ENCODE measurements around the gene CSMD2.
"Not testable (repeated sequence)": the region's sequence is repeated elsewhere in the genome, so short reads cannot be mapped to it uniquely, and the experiment has no call there.

Gene CSMD2

DNA sequence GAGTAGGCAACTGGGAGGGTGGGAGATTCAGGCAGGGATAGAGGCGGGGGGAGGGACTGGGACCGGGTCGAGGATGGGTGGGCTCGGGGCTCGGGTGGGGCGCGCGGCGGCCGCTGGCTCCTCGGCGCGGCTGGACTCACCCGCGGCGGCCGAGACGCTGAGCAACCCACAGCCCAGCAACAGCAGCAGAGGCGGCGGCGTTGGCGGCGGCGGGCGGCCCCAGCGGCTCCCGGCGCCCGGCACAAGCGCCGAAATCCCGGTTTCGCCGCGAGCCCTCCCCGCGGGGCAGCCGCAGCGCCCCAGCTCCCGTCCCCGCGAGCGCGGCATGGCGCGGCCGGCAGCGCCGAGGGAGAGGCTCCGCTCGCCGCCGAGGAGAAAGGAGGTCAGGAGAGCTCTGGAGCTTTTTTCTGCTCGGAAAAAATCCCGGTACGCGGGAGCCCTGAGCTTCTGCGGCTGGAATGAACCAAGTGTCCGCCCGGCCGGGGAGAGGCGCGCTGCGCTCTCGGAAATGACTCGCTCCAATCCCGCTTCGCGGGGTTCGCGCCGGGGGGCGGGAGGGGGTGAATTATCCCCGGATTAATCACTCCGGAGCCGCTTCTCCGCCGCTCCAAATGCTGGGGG is at the start of gene CSMD2:
Gene CSMD2 (minus strand): TSS at position 460 of the 621 bp plus-strand sequence. CDS start 133 bp downstream, at position 327.
- no peak for DNase-seq (ENCODE audit: low read depth)

DNA sequence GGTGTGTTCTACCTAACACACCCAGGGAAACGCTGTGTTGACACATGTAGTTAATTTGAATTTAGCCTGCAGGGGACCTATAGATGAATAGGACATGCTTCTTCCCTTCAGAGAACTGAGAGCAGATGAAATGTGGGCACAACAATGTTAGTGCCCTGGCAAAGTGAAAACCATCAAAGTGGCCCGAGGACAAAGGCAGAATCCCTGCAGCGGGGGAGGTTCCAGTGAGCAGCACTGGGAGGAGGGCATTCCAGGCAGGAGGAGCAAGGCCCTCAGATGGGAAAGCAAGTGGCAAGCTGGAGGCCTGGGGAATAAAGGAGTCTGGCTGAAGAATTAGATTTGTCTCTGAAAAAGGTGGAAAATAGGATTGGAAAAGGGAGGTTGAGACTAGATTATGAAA is 48.9 kb upstream of the CSMD2 start:
- no peak for DNase-seq (ENCODE audit: low read depth)

DNA sequence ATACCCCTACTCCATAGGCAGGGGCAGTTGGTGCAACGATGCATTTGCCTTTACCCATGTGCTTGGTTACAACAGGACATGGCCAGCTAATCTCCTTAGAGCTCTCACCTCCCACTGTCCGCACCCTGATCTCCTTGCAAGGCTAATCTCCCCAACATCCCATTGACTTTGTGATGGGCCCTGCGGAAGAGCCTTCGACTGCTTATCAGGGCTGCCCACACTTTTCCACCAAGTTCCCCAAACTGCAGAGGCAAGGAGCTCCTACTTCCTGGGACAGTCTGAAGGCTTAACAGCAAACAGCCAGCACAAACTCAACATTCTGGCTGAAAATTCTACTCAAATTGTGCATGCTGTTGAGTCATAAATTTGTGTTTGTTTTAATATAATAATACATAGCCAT is 47.6 kb upstream of the CSMD2 start:
- no peak for DNase-seq (ENCODE audit: low read depth)

DNA sequence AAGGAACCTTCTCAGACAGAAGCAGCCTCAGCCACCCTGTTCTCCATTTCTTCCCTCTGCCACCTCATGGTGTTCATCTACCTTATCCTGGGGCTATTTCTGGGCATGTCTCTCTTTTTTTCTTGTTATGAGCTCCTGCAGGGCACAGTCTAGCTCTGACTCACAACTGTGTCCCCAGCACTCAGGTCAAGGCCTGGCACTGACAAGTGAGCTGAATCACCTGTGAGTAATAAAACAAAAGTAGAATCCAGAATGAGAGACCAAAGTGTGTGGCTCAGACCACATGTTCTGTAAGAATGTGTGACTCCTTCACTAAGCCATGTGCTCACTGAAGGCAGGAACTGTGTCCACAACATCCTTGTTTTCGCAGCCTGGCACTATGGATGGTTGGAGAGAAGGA is 34.9 kb upstream of the CSMD2 start:
- DNase-seq (ENCODE audit: low read depth), result no peak

DNA sequence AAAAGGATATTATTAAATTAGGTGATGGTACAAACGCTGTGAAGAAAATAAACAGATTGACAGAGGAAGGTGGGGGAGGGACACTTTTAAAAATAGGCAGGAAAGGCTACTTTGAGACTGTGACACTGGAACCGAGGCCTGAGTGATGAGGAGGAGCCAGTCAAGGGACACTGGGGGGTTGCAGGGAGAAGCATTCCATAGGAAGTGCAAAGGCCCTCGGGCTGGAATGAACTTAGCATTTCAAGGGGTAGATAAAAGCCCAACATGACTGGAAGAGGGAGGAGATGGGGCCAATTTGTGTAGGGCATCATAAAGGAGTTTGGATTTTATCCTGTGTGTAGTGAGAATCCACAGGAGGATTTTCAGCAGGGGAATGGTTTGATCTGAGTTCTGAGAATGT is 27.6 kb upstream of the CSMD2 start:
- no peak for DNase-seq (ENCODE audit: low read depth)

DNA sequence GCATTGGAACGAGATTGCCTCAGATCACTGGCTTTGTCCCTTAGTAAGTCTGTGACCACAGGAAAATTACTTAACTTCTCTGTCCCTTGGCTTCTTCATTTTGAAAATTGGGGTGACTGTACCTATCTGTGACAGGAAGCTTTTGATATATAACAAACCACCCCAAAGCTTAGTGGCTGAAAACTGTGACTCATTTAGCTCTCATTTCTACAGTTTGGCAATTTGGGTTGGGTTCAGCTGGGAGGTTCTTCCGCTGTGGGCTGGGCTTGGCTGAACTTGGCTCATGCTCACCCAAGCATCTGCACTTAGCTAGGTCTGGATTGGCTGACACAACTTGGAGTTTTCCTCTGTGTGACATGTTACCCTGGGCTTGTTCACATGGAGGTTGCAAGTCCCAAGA is 25.7 kb upstream of the CSMD2 start:
- DNase-seq (ENCODE audit: low read depth), result no peak

DNA sequence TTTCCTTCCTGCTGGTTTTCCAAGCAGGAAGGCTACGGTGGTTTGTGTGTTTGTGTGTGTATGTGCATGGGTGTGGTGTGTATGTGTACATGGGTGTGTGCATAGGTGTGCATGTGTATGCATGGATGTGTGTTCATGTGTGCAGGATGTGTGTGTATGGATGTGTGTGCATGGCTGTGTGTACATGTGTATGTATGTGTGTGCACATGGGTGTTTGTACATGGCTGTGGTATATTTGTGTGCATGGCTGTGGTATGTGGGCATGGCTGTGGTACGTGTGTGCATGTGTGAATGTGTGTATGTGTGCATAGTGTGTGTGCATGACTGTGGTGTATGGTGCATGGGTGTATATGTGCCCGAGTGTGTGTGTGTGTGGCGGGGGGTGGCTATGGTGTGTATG is 24.0 kb upstream of the CSMD2 start:
- DNase-seq (ENCODE audit: low read depth), result no peak

DNA sequence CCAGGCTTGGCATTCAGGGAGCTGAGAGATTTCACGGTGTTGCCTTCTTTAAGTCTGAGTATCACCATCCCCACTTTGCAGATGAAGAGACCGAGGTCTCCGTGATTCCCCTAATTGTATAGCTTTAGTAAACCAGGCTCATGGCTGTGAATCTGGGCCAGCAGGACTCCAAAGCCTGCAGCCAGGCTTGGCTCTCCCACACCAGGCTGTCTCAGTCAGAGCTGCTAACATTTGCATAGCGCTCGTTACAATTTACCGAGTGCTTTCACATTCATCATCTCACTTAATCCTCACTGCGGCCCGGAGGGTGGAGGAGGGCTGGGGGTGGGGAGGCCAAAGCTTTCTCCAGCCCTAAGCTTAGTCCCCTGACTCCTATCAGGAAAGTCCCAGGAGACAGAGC is 23.4 kb upstream of the CSMD2 start:
- no peak for DNase-seq (ENCODE audit: low read depth)

DNA sequence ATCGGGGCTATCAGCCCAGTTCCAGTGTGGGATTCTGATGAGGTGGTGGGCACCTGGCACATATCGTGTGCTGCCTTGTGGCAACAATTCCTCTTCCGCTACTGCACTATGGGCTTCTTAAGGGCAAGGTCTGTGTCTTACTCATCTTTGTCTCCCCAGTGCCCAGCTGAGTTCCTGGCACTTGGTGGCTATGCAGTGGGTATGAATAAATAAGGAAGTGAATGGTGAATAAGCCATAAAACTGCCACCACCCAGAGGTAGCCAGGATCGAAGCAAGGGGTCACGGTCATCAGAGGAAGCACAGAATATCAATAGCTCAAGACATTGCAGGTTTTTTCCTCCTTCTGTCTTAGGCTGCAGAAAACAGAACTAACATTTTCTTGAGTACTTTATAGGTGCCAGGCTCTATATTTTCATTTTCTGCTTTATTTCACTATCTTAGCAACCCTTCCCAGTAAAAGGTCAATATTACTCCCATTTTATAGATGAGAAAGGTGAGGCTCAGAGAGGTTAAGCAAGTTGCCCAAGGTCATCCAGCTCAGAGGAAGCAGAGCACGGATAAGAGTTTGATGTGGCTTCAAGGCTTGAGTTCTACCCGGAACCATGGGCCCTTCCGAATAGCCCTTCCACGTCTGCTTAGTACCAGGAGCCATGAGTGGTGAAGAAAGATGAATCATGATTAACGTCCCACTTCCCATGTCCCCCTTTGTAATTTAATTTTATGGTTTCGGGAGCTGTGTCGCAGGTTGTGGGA is 21.9 kb upstream of the CSMD2 start:
- no peak for DNase-seq (ENCODE audit: low read depth)

DNA sequence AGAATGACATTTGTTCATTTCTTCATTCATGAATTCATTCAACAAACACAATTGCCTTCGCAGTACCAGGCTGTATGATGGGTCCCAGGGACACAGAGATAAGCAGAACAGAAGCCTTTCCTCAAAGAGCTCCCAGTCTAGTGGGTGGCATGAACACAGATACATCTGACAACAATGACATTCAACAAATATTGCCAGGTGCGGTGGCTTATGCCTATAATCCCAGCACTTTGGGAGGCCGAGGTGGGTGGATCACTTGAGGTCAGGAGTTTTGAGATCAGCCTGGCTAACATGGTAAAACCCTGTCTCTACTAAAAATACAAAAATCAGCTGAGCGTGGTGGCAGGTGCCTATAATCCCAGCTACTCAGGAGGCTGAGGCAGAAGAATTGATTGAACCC is 18.4 kb upstream of the CSMD2 start:
- not testable (repeated sequence) for DNase-seq (ENCODE audit: low read depth)

DNA sequence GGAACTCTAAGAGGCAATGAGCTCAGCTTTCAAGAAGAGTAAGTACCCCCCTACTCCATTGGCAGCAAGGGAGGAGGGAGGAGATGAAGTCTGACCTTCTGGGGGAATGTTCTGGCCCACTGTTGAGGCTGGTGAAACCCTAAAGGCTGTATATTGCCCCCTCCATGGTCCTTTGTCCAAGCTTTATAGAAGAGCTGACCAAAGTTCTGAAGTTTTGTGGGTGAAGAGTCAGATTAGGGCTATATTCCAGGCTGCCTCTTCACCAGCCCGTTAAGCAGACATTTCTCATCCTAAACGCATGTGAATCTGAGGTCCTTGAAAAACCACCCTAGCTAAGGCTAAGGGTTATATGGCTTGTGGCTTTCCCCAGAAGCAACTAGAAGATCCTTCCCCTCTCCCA is 13.0 kb upstream of the CSMD2 start:
- DNase-seq (ENCODE audit: low read depth), result no peak

DNA sequence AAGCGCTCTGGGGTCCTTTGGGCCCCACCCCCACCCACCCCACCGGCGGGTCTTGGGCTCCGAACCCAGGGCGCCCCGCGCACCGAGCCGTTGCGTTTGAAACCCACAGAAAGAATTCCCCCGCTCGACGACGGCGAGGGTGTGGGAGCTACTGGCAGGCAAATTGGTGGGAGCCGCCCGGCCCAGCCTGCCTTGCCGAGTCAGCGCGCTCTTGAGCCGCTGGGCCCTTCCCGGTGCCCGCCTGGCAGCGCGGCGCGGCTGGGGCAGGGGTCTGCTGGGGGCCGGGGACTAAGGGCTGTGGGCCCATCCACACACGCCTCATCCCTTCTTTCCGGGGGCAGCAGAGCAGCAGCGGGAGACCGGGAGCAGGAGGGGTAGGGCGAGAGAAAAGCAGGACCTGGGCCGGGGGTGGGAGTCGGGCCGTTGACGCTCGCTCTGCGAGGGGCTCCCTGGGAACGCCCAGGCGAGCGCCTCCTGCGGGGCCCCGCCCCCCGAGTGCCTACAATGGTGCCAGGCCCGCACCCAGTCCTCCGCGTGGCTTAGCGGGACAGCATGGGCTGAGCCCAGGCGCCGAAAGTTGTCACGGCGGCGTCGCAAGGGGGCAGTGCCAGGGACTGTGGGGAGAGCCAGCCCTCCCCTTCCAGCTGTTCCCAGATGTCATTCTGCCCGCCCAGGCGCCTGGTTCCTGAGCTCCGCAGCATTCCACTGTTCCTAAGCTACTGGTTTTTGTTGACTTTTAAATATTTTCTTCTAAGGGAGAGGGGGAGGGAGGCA is 12.0 kb upstream of the CSMD2 start, which contains the start of gene C1orf94:
Gene C1orf94 (plus strand): TSS at position 78 of the 774 bp plus-strand sequence. CDS start 883 bp downstream, outside the sequence.
- no peak for DNase-seq (ENCODE audit: low read depth)

DNA sequence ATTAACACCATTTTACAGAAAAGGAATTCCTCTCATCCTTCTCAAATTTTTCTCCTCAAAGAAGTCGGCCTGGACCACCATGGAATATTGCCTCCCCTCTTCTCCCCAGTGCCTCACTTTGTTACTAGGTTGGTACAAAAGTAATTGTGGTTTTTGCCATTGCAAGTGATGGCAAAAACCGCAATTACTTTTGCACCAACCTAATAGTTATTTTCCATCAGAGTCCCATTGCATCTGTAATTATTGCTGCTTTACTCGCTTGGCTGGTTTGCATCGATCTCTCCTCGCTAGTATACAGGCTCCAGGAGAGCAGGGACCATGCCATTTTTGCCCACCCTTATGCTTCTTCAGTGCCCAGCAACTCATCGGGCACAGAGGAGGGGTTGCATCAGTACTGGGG is 10.7 kb upstream of the CSMD2 start:
- DNase-seq (ENCODE audit: low read depth), result no peak

DNA sequence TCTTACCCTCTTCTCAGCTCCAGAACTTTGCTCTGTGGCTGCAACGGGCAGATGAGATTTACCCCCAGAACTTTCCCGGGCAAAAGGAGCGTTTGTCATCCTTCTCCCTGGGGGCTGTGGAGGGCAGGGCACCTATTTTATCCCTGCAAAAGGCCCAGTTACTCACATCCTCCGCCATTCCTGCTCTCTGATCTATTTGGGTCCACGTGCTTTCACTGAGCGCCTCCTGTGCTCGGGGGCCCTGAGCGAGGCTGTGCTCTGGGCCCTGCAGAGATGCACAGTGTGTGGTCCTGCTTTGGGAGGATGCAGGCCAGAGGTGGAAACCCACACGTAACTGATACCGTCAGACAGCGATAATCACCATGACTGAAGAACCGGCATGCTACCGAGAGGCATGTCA is 2.4 kb upstream of the CSMD2 start:
- DNase-seq (ENCODE audit: low read depth), result no peak

DNA sequence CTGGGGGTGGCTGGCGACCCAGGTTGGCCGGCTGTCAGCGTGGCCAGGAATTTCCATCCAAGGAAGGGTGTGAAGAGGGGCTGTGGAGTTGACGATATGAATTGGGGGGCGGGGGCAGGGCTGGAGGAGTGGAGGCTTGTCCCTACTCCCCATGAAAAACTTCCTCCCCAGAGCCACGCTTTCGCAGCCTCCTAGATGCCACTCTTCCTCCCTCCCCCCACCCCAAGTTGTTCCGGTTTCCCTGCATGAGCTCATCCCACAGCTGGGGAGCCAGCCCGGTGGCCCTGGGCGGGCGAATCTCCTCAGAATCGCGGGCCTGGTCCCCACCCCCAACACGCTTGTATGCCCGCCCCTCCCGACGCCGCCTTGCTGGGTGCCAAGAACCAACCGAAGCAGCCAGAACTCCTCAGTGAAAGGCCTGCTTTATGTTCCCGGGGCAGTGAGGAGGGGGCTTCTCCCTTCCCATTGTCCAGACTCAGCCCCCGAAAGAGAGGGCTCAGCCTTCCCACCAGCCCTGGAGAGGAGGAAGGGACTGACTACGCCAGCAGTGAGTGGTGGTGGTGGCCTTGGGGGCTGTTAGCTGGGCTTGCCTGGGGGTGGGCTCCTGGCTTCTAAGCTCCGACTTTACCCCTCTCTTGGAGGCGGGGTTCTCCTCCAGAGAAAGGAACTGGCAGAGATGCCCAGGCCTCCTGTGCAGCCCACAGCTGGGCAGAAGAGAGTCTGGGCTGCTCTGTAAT is 1.8 kb upstream of the CSMD2 start:
- DNase-seq (ENCODE audit: low read depth), result no peak

DNA sequence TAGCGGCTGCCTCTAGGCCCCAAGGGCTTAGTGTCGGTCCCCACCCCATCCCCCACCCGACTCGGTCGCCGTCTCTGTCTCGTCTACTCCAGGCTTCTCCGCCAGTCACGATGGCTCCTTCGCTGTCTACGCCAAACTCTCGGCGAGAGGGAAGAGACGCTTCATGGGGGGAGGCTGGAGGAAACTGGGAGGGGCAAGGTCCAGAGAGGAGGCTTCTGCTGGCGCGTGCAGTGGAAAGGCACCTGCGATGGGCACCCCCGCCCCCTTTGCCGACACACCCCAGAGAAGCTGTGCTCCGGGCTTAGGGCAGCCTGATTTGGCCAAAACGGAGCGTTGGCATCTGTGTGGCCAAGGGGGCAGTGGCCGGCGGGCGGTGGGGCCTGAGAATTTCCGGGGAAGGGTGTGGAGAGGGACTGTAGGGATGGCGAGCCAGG is 1.2 kb upstream of the CSMD2 start:
- DNase-seq (ENCODE audit: low read depth), result no peak

DNA sequence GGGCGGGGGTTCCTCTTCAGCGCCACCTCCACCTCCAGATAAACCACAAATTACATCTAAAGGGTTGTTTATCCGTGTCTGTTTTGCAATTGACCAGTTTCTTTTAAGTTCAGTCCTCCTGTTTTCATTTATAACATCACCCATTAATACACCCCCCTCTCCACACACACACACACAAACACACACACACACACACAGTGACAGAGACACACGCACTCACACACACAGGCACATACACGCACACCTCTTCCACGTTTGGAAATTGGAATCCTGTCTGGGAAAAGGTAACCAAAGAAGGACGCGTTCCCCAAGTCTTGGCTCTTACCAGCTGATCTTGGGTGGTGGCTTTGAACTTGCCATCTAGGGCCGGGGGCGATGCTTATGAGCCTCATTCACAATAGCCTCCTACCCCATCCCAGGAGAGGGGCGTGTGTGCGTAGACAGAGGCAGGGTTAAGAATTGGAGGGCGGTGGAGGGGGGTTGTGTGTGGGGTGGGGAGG is 442 bp upstream of the CSMD2 start:
- no peak for DNase-seq (ENCODE audit: low read depth)

DNA sequence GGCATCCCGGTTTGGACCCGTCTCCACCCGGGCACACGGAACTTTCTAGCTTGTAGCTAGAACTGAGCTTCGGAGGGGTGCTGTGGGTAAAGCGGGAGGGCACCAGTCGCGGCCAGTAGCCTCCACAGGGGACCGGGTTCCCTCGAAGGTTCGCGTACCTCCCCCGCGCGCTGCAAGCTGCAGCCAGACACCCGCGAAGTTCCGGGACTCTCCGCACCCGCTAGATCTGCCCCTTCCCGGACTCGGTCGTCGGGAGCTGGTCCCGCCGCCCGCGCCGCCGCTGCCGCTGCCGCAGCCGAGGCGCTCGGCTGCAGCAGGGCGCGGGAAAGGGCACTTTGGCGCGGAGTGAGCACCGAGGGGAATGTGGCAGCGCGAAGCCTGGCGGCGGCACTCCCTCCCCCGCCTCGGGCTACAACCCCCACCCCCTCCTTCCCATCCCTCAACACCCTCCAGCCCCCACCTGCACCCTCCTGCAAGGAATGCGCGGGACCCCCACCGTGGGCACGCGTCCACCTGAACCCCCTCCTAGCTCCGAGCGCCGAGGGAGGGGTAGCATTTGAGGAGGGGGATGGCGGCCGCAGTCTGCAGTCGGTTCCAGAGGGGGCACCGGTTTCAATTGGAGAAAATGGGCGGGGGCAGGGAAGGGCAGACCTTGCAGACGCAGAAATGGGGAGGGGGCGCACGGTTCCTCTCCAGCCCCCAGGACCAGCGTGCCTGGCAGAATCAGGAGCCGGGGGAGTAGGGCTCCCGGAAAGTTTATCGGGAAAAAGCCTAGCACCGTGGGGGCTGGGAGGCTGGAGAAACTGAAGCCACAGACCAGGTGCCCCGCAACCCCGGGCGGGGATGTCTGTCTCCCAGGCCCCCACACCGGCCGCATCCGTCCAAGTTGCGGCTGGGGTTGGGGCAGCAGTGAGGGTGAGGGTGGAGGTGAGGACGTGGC is 968 bp downstream of the CSMD2 start:
- no peak for DNase-seq (ENCODE audit: low read depth)

DNA sequence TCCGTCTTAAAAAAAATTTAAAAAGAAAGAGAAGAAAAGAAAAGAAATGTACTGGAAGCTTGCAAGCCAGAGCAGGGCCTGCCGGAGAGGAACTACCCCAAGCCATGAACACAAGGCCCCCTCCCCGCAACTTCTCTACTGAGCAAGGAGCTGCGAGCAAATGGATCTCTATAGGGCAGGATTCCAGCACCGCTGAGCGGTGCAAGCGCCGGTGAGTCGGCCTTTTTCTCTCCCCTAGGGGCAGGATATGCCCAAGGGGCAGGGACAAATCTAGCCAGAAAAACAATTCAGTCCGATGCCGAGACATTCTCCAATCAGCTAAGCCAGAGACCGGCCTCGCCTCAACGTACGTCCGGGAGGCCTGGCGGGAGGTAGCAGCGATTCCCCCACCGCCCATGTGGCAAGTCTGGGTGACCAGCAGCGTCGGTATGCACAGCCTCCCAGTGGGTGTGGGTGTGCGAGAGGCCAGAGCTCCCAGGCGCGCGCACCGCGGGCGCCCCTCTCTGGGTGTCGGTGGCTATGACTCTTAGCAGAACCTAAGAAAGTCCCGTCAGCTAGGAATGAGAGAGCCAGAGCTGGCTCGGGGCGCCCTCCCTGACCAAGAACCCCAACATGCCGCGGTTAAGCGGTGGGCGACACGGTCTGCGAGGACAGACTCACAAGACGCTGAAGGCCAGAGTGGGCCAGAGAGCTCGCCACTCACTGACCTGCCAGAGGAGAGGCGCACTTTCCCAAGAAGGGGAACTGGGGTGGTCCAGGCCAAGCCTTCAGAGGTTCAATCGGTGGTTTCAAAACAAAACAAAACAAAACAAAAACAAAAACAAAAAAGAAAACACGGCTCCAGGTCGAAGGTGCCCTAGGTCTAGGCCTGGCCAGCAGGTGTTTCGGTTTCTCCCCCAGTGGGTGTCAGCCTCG is 1.9 kb downstream of the CSMD2 start:
- no peak for DNase-seq (ENCODE audit: low read depth)

DNA sequence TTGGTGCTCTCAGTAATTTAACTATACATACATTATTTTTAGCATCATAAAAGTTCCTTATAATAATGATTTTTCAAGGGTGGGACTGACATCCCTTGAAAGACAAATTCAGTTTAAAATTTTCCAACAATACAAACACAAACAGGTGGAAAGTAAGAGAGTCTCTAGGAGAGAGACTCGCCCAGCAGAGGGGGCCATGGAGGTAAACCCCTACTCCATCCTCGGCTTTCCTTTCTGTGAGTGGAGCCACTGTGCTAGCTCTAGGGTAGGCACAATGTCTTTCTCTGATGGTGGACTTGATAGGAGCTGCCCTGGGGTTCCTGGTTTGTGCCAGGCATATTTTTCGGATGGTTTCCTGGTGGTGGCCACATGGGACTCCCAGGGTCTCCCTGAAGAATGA is 8.3 kb downstream of the CSMD2 start:
- DNase-seq (ENCODE audit: low read depth), result no peak
